Muscle layer of colon (tissue), 2 donors: ENCODE measurements around the gene KCNAB2.

Source experiments
- H3K27ac ChIP-seq: one replicate; pipeline ENCODE4 v1.7.0; 2013; ENCODE audit warnings: low read depth, mild to moderate bottlenecking, low read length, moderate library complexity
- H3K27me3 ChIP-seq, 2 donors: one replicate each; pipeline ENCODE4 v1.7.0; 2013; ENCODE audit warnings: low read length in 2 of 2, mild to moderate bottlenecking in 2 of 2; ENCODE audit not compliant: insufficient read depth in 2 of 2, control insufficient read depth in 1 of 2
- H3K36me3 ChIP-seq: one replicate; pipeline ENCODE4 v1.7.0; 2013; ENCODE audit warnings: mild to moderate bottlenecking, low read length; ENCODE audit not compliant: insufficient read depth
- H3K4me1 ChIP-seq: one replicate; pipeline ENCODE4 v1.7.0; 2013; ENCODE audit warnings: mild to moderate bottlenecking, low read length; ENCODE audit not compliant: insufficient read depth
- H3K4me3 ChIP-seq, 2 donors: one replicate each; pipeline ENCODE4 v1.7.0; 2013; ENCODE audit warnings: low read length in 2 of 2, low read depth in 1 of 2, mild to moderate bottlenecking in 1 of 2, moderate library complexity in 1 of 2
- H3K9ac ChIP-seq: one replicate; pipeline ENCODE4 v1.7.0; 2013; ENCODE audit warnings: low read length
- H3K9me3 ChIP-seq: one replicate; pipeline ENCODE4 v1.7.0; 2013; ENCODE audit warnings: mild to moderate bottlenecking, low read length
- donor health status: abdominal sarcoma.
- donor health status: Adenocarcinoma of cecum.

The KCNAB2 gene

DNA sequence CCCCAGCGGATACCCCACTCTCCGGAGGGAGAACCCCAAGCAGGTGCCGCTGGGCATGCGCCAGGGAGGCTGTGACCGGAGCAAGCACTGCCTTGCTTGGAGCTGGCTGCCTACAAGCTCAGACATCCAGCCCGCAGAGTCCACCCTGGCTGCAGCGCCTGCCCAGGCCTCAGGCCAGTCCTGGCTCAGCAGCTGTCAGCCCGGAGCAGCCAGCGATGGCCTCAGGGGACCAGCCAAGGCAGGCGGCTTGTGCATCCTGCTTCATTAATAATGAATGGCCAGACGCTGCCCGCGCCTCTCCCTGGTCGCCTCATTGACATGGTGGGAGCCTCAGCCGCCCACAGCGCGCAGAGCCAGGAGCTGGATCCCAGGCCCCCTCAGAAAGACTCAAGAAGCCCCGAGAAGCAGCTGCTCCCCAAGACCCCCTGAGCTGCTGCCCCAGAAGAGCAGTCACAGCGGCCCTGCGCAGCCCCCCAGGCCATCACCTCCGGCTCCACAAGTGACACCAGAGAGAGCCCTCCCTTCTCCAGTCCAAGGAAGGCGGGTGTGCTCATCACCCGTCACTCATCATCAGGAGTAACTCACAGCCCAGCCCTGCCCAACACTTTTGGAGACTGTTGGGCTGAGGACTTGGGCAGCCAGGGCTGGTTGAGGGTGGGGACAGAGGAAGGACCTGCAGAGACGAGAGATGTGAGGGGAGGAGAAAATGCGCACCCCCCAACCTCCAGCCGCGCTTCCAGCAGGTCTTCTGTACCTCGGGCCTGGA lies 19.6 kb downstream of the KCNAB2 start:
- H3K27me3 ChIP-seq: no peaks in the 10 kb centered on the region
- no peak overlapping the region for H3K4me3 ChIP-seq
- H3K27ac ChIP-seq: no peak overlapping the region
- H3K4me1 ChIP-seq: no peaks in the 10 kb centered on the region
- H3K36me3 ChIP-seq: no peaks in the 10 kb centered on the region
- H3K9ac ChIP-seq: no peak overlapping the region
- H3K9me3 ChIP-seq: no peaks in the 10 kb centered on the region

DNA sequence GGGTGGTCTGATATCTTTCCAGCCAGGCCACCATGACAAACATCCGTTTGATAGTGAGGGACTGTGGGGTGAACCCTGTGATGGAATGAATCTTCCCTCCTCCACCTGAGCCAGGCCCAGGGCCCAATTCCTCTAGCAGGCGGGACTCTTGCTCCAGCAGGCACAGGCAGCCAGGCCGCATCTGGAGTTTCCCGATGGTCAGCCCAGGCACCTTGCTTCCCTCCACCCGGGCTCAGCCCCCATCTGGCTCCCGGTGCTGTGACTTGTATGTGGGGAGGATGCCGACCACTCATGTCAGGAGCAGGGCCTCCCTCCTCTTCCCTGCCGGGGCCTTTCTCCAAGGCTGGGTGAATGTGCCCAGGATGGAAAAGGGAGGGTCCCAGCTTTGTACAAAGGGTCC lies 21.0 kb downstream of the KCNAB2 start:
- H3K9ac ChIP-seq: no peak overlapping the region
- no peak overlapping the region for H3K27ac ChIP-seq
- H3K27me3 ChIP-seq: no peaks in the 10 kb centered on the region
- H3K9me3 ChIP-seq: no peaks in the 10 kb centered on the region
- H3K36me3 ChIP-seq: no peaks in the 10 kb centered on the region
- no peaks in the 10 kb centered on the region for H3K4me1 ChIP-seq
- H3K4me3 ChIP-seq: no peak overlapping the region

DNA sequence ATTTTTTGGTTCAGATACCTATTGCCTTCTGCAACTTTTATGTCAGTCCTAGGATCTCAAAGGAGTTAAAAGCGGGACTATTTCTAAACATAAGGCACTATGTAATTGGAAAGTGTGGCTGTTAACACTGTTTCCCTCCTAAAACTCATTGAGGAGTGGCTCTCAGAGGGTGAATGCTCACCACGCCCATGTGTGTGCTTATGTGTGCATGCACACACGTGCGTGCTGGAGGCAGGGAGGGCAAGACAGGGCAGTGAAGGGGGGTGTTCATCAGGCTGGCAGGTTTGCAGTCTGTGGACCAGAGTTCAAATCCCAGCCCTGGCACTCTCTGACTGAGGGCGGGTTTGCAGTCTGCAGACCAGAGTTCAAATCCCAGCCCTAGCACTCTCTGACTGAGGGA lies 22.4 kb downstream of the KCNAB2 start:
- H3K4me3 ChIP-seq: no peak overlapping the region
- H3K27me3 ChIP-seq: no peaks in the 10 kb centered on the region
- no peaks in the 10 kb centered on the region for H3K9me3 ChIP-seq
- H3K9ac ChIP-seq: no peak overlapping the region
- H3K36me3 ChIP-seq: no peaks in the 10 kb centered on the region
- H3K4me1 ChIP-seq: no peaks in the 10 kb centered on the region
- H3K27ac ChIP-seq: no peak overlapping the region

DNA sequence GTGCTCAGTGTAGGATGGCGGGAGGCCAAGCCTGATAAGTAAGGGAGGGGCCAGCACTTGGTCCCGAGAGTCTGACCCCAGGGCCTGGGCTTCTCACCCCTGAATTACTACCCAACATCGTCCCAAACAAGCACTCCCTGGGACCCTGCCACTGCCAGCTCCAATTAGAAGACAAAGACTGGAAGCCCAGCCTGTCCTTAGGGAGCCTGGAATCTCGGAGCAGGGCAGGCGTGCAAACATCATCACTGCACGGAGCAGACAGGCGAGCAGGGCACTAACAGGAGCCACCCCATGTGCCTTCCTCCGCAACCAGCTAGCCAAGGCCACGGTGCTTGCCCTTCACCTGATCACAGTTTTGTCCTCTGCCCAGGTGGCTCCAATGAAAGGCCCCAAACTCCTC lies 23.2 kb downstream of the KCNAB2 start:
- no peak overlapping the region for H3K4me3 ChIP-seq
- H3K9me3 ChIP-seq: no peaks in the 10 kb centered on the region
- no peak overlapping the region for H3K27ac ChIP-seq
- no peaks in the 10 kb centered on the region for H3K27me3 ChIP-seq
- no peaks in the 10 kb centered on the region for H3K36me3 ChIP-seq
- H3K4me1 ChIP-seq: no peaks in the 10 kb centered on the region
- H3K9ac ChIP-seq: no peak overlapping the region

DNA sequence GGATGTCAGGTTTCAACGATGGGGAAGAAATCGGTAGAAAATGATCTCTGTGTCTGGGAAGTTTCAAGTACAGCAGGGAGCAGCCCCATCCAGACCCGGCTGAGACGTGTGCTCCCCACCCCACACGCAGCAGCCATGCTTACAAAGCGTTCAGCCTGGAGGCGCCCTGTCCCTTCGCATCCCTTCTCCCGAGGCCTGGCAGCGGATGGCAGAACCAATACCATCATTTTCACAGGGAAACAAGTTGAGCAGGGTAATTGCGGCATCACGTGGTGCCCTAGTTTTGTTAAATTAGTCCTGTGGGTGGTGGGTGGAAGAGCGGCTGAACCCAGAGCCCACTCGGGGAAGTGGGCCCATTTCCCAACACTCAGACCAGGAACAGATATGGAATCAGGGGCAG lies 23.9 kb downstream of the KCNAB2 start:
- no peaks in the 10 kb centered on the region for H3K4me1 ChIP-seq
- no peaks in the 10 kb centered on the region for H3K9me3 ChIP-seq
- no peaks in the 10 kb centered on the region for H3K36me3 ChIP-seq
- H3K27me3 ChIP-seq: no peaks in the 10 kb centered on the region
- H3K9ac ChIP-seq: no peak overlapping the region
- no peak overlapping the region for H3K27ac ChIP-seq
- H3K4me3 ChIP-seq: no peak overlapping the region

DNA sequence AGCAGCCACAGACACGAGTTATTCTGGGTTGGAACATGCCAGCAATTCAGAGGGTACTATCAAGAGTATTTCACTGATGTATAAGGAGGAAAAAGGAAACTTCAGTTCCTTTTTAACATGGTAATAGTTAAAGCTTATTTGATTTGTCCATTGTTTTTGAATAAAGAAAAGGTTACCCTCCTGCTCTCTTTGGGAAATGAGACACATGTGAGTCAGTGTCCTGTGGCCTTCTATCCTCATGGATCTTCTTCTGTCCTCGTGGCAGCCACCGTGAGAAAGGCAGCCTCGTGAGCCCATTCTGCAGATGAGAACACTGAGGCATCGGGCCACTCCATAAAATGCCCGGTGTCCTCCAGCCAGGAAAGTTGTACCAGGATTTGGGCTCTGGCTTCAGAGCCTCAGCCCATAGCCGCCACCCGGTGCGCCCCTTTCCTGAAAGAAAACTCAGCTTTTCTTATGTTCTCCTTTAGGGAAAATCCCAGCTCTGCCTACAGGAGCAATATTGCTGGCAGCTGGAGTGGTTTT lies 24.8 kb downstream of the KCNAB2 start:
- H3K9me3 ChIP-seq: no peaks in the 10 kb centered on the region
- H3K9ac ChIP-seq: no peak overlapping the region
- H3K4me1 ChIP-seq: no peaks in the 10 kb centered on the region
- H3K27ac ChIP-seq: no peak overlapping the region
- no peaks in the 10 kb centered on the region for H3K36me3 ChIP-seq
- no peaks in the 10 kb centered on the region for H3K27me3 ChIP-seq
- H3K4me3 ChIP-seq: no peak overlapping the region

DNA sequence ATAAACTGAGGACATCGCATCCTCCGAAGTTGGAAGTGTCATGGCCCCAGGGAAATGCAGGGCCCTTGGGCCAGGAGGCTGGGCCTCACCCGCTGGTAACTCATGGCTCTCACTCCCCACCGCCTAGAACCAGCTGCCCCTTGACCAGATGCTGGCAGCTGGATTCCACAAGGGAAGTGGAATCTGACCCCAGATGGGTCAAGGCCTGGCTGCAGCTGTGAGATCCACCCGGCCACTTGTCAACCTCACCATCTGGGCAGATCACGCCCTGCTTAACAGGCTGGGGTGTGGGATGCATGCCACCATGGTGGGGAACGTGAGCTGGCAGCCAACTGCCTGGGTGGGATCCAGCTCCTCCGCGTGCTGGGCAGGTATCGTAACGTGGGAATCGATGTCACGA lies 25.5 kb downstream of the KCNAB2 start:
- Histone ChIP-seq H3K9ac (no peak overlapping the region), H3K27ac (no peak overlapping the region), H3K4me1 (no peaks in the 10 kb centered on the region), H3K4me3 (no peak overlapping the region), H3K36me3 (no peaks in the 10 kb centered on the region), H3K27me3 (no peaks in the 10 kb centered on the region), H3K9me3 (no peaks in the 10 kb centered on the region)

DNA sequence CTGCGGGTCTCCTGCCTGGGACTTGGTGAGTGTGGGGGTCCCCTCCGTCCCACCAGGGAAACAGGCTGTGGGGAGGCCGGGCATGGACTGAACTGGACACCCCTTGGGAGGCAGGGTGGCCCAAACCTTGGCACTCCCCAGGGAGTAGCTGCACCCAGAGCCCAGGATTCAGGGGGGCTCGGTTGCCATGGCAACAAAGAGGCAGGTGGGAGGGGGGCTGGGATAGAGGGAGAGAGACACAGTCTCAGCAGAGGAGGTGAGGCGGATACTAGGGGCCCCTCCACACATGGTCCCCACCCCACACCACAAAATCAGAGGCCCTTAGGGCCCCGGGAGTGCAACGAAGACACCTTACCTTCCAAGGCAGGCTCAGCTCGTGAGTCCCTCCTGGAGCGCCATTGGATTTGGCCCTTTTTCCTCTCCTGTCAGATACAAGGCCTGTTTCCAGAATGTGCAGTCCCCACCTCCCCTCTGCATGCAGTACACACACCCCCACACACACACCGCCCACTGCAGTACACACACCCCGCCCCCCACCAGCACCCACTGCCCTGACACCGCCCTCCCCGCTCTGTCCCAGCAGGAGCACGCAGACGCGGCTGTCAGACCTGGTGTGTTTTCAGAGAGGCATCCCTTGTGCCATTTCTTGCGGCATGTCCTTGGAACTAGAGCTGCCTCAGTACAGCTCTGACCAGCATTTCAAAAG lies 27.2 kb downstream of the KCNAB2 start:
- H3K27me3 ChIP-seq: no peaks in the 10 kb centered on the region
- no peak overlapping the region for H3K27ac ChIP-seq
- H3K9me3 ChIP-seq: no peaks in the 10 kb centered on the region
- no peaks in the 10 kb centered on the region for H3K4me1 ChIP-seq
- no peak overlapping the region for H3K9ac ChIP-seq
- no peaks in the 10 kb centered on the region for H3K36me3 ChIP-seq
- no peak overlapping the region for H3K4me3 ChIP-seq

DNA sequence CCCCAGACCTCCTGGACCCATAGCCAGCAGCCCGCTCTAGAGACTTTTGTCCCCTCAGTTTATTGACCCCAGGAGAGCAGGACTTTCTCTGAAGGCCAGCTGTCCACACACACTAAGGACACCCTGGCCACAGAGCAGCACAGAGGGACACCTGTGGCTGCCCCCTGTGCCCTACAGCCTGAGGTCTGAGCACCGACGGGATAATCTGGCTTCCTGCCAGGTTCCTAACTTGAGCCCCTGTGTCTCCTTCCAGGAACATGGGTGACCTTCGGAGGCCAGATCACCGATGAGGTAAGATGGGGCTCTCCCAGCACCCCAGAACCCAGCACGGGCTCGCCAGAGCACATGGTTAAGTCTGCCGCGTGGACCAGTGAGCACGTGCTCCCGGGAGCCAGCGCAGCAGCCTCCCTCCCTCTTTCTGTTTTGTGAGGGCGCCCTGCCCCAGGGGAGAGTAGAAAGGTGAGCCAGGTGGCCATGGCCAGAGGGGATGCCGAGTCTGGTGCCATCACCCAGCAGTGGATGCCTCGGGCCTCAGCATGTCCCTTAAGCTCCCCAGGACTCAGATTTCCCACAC lies 27.9 kb downstream of the KCNAB2 start:
- H3K9me3 ChIP-seq: no peaks in the 10 kb centered on the region
- H3K9ac ChIP-seq: no peak overlapping the region
- no peaks in the 10 kb centered on the region for H3K36me3 ChIP-seq
- no peaks in the 10 kb centered on the region for H3K4me1 ChIP-seq
- H3K27ac ChIP-seq: no peak overlapping the region
- H3K27me3 ChIP-seq: no peaks in the 10 kb centered on the region
- no peak overlapping the region for H3K4me3 ChIP-seq

DNA sequence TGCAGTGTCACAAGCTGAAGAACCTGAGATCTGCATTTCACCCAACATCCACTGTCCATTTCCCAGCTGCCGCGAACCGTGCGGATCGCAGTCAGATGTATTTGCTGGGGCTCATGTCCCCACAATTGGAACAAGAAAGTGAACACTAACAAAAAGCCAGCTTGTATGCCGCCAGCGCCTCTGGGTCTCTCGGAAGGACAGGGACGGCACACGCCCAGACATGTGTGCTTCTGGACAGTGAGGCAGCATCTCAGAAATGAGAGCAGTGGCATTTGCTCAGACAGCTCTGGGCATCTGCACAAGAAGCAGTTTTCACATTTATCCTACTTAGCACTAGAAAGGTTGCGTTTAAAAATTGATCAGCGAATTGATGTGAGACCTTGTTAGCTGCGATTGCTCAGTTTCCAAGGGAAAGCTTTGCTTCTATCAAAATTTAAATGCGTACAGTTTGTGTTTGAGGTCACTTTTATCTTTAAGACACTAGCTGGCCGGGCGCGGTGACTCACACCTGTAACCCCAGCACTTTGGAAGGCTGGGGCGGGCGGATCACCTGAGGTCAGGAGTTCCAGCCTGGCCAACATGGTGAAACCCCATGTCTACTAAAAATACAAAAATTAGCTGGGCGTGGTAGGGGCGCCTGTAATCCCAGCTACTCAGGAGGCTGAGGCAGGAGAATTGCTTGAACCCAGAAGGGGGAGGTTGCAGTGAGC lies 28.7 kb downstream of the KCNAB2 start:
- Histone ChIP-seq H3K9me3 (no peaks in the 10 kb centered on the region), H3K4me1 (no peaks in the 10 kb centered on the region), H3K4me3 (no peak overlapping the region), H3K27me3 (no peaks in the 10 kb centered on the region), H3K36me3 (no peaks in the 10 kb centered on the region), H3K9ac (no peak overlapping the region), H3K27ac (no peak overlapping the region)

DNA sequence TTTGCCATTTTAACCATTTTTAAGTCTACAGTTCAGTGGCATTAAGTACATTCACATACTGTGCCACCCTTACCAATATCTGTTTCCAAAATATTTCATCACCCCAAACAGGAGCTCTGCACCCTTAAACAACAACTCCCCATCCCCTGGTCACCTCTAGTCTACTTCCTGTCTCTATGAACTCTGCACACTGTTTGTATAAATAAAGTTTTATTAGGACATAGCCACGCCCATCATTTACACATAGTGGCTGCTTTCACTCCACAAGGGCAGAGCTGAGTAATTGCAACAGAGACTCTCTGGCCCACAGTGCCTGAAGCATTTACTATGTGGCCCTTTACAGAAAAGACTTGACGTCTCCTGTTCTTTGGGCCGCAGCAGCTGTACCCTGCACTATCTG lies 30.1 kb downstream of the KCNAB2 start:
- H3K4me3 ChIP-seq: no peak overlapping the region
- no peaks in the 10 kb centered on the region for H3K27me3 ChIP-seq
- no peak overlapping the region for H3K27ac ChIP-seq
- H3K9me3 ChIP-seq: no peaks in the 10 kb centered on the region
- peaks cover 8% of the 10 kb centered on the region for H3K4me1 ChIP-seq
- no peaks in the 10 kb centered on the region for H3K36me3 ChIP-seq
- H3K9ac ChIP-seq: no peak overlapping the region
